B cell (primary cell): ENCODE measurements around the gene KRT27.

ENCODE experiments used
- EZH2 ChIP-seq: IDR thresholded peaks from 2 replicates; pipeline ENCODE4 v1.6.1; 2012; ENCODE audit warnings: borderline replicate concordance, low read depth, mild to moderate bottlenecking, moderate library complexity, low read length; ENCODE audit not compliant: insufficient read depth, poor library complexity, severe bottlenecking
- TF ChIP-seq, protein P1 (sequence below): fragments of 200-600 bp; IDR thresholded peaks from one replicate; pipeline ENCODE4 v1.8.0; 2022; ENCODE audit warnings: antibody characterized with exemption, mild to moderate bottlenecking

DNA sequence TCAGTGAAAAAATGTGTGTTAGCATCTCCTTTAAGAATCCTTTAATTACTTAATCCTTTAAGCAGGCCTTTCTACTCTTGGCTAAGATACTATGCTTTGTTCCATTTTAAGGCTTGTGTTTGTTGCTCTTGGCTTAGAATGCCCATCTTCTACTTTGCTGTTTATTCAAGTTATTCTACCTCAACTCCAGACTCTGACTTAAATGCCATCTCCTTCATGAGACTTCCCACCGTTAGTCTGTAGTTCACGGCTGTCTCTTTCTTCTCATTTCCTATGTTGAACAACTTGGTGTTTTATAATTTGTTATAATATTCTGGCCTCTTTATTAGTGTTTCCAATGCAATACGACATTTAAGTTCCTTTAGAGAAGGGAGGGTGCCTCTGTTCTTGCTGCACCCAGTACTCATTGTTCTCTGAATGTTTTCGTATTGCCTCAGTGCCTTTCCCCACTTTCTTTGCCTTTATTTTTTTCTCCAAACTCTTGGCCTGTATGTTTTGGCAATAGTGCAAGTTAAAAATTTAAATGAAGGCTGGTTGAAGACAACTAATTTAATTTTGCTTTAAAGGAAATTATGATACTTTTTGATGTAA lies 46.2 kb upstream of the KRT27 start:
- TF ChIP-seq, protein P1, sequence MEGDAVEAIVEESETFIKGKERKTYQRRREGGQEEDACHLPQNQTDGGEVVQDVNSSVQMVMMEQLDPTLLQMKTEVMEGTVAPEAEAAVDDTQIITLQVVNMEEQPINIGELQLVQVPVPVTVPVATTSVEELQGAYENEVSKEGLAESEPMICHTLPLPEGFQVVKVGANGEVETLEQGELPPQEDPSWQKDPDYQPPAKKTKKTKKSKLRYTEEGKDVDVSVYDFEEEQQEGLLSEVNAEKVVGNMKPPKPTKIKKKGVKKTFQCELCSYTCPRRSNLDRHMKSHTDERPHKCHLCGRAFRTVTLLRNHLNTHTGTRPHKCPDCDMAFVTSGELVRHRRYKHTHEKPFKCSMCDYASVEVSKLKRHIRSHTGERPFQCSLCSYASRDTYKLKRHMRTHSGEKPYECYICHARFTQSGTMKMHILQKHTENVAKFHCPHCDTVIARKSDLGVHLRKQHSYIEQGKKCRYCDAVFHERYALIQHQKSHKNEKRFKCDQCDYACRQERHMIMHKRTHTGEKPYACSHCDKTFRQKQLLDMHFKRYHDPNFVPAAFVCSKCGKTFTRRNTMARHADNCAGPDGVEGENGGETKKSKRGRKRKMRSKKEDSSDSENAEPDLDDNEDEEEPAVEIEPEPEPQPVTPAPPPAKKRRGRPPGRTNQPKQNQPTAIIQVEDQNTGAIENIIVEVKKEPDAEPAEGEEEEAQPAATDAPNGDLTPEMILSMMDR: no peak
- no peak for TF ChIP-seq EZH2
